ENCODE results near the gene KCNIP4. TPM values are rescaled to one million over a fixed set of nuclear protein-coding genes. Genes with fewer than 3 reads are reported as not detected.

Gene KCNIP4
- total and polyA plus RNA-seq, 12 donors, result 0.15 TPM; not detected in 11

- no peak for TF ChIP-seq CTCF (IDR thresholded peaks at IDR 0.05)
- intact Hi-C loops (cut with DNase I), result no loop called here
- Histone ChIP-seq H3K4me3 (no peak overlapping the region), H3K9me3 (peaks cover 0 to 15% (median 4%) of the 10 kb centered on the region in 11 donors), H3K4me1 (no peaks in the 10 kb centered on the region), H3K27ac (no peak overlapping the region), H3K27me3 (no peaks in the 10 kb centered on the region), H3K36me3 (no peaks in the 10 kb centered on the region)
- no peak for ATAC-seq
- 73 to 78% methylated on average over 4 of the region's 4 CpGs for WGBS, 2 donors
- DNase-seq, result no peak
Observed at GRCh38 chr4:20995610-20996009, 953.0 kb downstream of the KCNIP4 start.

GRCh38 chr4:20995015-20995414, 953.6 kb downstream of the KCNIP4 start:
- WGBS, 2 donors, result 84 to 93% methylated on average over 3 of the region's 3 CpGs
- H3K4me1 ChIP-seq, result no peaks in the 10 kb centered on the region

GRCh38 chr4:20992002-20992401, 956.6 kb downstream of the KCNIP4 start:
- H3K27ac ChIP-seq, result no peak overlapping the region
- intact Hi-C loops (cut with DNase I), result no loop called here
- no peak for TF ChIP-seq CTCF (IDR thresholded peaks at IDR 0.05)
- H3K4me1 ChIP-seq, result no peaks in the 10 kb centered on the region
- DNase-seq, result no peak
- ATAC-seq, result no peak
- no peaks in the 10 kb centered on the region for H3K36me3 ChIP-seq
- H3K27me3 ChIP-seq, result no peaks in the 10 kb centered on the region
- H3K4me3 ChIP-seq, result no peak overlapping the region
- 84 to 87% methylated on average over 3 of the region's 3 CpGs for WGBS, 2 donors
- H3K9me3 ChIP-seq, result peaks cover 0 to 15% (median 4%) of the 10 kb centered on the region in 11 donors

More at GRCh38 chr4:20995015-20995414, 953.6 kb downstream of the KCNIP4 start:
- no peaks in the 10 kb centered on the region for H3K36me3 ChIP-seq
- no peak for ATAC-seq
- intact Hi-C loops (cut with DNase I), result no loop called here
- TF ChIP-seq CTCF (IDR thresholded peaks at IDR 0.05), result no peak
- no peak for DNase-seq
- no peak overlapping the region for H3K4me3 ChIP-seq
- H3K27me3 ChIP-seq, result no peaks in the 10 kb centered on the region
- no peak overlapping the region for H3K27ac ChIP-seq
- H3K9me3 ChIP-seq, result peaks cover 0 to 15% (median 4%) of the 10 kb centered on the region in 11 donors

GRCh38 chr4:20987191-20987590, 961.4 kb downstream of the KCNIP4 start:
- intact Hi-C loops (cut with DNase I), result no loop called here
- 69 to 73% methylated on average over 2 of the region's 2 CpGs for WGBS, 2 donors
- ATAC-seq (no peak), DNase-seq (no peak)
- Histone ChIP-seq H3K36me3 (no peaks in the 10 kb centered on the region), H3K27ac (no peak overlapping the region), H3K4me1 (no peaks in the 10 kb centered on the region), H3K4me3 (no peak overlapping the region), H3K9me3 (peaks cover 0 to 4% (median 0%) of the 10 kb centered on the region in 11 donors), H3K27me3 (peaks cover 0 to 21% (median 14%) of the 10 kb centered on the region in 7 donors)
- TF ChIP-seq CTCF (IDR thresholded peaks at IDR 0.05), result no peak

All from heart right ventricle (tissue), 16 donors.